Panc1 (cell line): ENCODE results near the gene NUTM1.

Experiments
- REST ChIP-seq, 2 experiments: IDR thresholded peaks; 2 replicates each; pipeline ENCODE4 v1.6.1; 2011 to 2012; ENCODE audit warnings: low read depth in 2 of 2, control low read depth in 1 of 2, low read length in 1 of 2, mild to moderate bottlenecking in 1 of 2, moderate library complexity in 1 of 2; ENCODE audit not compliant: insufficient read depth in 1 of 2
- SIN3A ChIP-seq: IDR thresholded peaks from 2 replicates; pipeline ENCODE4 v1.6.1; 2012; ENCODE audit warnings: low read depth, mild to moderate bottlenecking, low read length, moderate library complexity, borderline replicate concordance; ENCODE audit not compliant: insufficient read depth
- TF ChIP-seq, protein P1 (sequence below): fragments of 450-650 bp; IDR thresholded peaks from 2 replicates; pipeline ENCODE4 v1.5.1; 2017; ENCODE audit warnings: mild to moderate bottlenecking

DNA sequence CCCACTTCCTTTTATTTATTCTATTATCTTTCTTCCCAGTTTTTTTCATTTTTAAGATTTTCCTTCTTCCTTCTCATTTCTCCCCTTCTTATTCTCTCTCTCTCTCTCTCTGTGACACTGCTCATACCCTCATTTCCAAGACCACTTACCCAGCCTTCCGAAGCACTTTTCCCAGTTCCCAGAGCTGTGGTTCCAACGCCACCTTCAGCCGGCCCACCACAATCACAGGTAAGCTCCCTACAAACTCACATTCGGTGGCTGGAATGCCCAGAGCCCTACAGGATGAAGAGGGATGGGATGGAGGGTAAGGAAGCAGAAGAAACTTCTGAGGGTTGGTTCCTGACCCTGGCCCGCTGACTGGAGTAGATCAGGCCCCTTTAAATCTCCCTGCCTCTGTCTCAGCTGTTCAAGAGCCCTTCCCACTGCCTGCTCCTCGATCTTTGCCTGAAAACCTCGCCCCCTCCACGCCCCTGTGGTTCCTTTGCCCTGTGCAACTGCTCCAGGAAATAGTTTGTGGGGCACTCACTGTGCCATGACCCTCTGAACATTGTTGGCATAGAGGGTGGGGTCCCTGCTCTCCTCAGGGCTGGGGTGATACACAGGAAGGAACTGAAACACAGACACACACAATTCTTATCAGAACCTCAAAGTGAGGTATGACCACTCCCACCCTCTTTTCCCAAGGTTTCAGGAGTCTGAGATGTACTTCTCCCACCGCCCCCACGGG is 19.1 kb downstream of the NUTM1 start:
- TF ChIP-seq, protein P1, sequence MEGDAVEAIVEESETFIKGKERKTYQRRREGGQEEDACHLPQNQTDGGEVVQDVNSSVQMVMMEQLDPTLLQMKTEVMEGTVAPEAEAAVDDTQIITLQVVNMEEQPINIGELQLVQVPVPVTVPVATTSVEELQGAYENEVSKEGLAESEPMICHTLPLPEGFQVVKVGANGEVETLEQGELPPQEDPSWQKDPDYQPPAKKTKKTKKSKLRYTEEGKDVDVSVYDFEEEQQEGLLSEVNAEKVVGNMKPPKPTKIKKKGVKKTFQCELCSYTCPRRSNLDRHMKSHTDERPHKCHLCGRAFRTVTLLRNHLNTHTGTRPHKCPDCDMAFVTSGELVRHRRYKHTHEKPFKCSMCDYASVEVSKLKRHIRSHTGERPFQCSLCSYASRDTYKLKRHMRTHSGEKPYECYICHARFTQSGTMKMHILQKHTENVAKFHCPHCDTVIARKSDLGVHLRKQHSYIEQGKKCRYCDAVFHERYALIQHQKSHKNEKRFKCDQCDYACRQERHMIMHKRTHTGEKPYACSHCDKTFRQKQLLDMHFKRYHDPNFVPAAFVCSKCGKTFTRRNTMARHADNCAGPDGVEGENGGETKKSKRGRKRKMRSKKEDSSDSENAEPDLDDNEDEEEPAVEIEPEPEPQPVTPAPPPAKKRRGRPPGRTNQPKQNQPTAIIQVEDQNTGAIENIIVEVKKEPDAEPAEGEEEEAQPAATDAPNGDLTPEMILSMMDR = no peak
- no peak for TF ChIP-seq REST (IDR thresholded peaks at IDR 0.05; ENCODE audit: insufficient read depth in 1 of 2, low read depth in 2 of 2, low read length in 1 of 2)
- TF ChIP-seq SIN3A = no peak
